Colonic mucosa (tissue), 4 donors: Measurements from ENCODE around the gene CCDC60. TPM values are rescaled to one million over a fixed set of nuclear protein-coding genes. Genes with fewer than 3 reads are reported as not detected.

Source experiments
- DNase-seq: peaks from one replicate; pipeline ENCODE4 v3.0.0-alpha.2; 2020
- H3K27ac ChIP-seq: fragments of 200-600 bp; one replicate; pipeline ENCODE4 v1.8.0; 2021
- H3K27me3 ChIP-seq: fragments of 200-600 bp; one replicate; pipeline ENCODE4 v1.8.0; 2021
- H3K36me3 ChIP-seq: fragments of 200-600 bp; one replicate; pipeline ENCODE4 v1.8.0; 2021
- H3K4me1 ChIP-seq: fragments of 200-600 bp; one replicate; pipeline ENCODE4 v1.8.0; 2021; ENCODE audit warnings: mild to moderate bottlenecking
- H3K4me3 ChIP-seq: fragments of 200-600 bp; one replicate; pipeline ENCODE4 v1.8.0; 2021
- H3K9ac ChIP-seq, 2 donors: one replicate each; pipeline ENCODE4 v1.7.0; 2013; ENCODE audit warnings: control low read depth in 2 of 2, low read depth in 2 of 2, low read length in 2 of 2
- H3K9me3 ChIP-seq: fragments of 200-600 bp; one replicate; pipeline ENCODE4 v1.8.0; 2021
- CTCF ChIP-seq: fragments of 200-600 bp; IDR thresholded peaks from one replicate; pipeline ENCODE4 v1.8.0; 2022; ENCODE audit warnings: antibody characterized with exemption, mild to moderate bottlenecking
- intact Hi-C: fragments of 100-400 bp; cut with DNase I; formaldehyde crosslinking; loops from one replicate; pipeline ENCODE4 v1.14.1; 2022
- total RNA-seq, 2 donors: library from RNA; stranded (reverse); fragmentation: NEBNext Ultra II Directional in 1 of 2; extraction: Animal tissue kit (Norgen Biotek cat#: 25700) in 1 of 2; gene quantifications; one replicate each; pipeline ENCODE4 v1.2.1, GENCODE V29; 2021
- donor health status: healthy.
- donor health status: DM: no; HTN: no; CAD: no.
- donor health status: DM: no; HTN: no; CAD: no.

The CCDC60 gene
- total RNA-seq, 2 donors from 2014 or later = 1.3 to 2.3 TPM

GRCh38 chr12:119576915-119577314, 242.4 kb downstream of the CCDC60 start:
- TF ChIP-seq CTCF = no peak

GRCh38 chr12:119578112-119578511, 243.6 kb downstream of the CCDC60 start:
- no peak overlapping the region for H3K27ac ChIP-seq
- H3K4me1 ChIP-seq = no peaks in the 10 kb centered on the region
- no peak for TF ChIP-seq CTCF
- no peak overlapping the region for H3K9ac ChIP-seq
- H3K27me3 ChIP-seq = no peaks in the 10 kb centered on the region
- DNase-seq = no peak
- intact Hi-C loops = no loop called here
- H3K9me3 ChIP-seq = no peaks in the 10 kb centered on the region
- no peaks in the 10 kb centered on the region for H3K36me3 ChIP-seq
- no peak overlapping the region for H3K4me3 ChIP-seq

More at GRCh38 chr12:119576915-119577314, 242.4 kb downstream of the CCDC60 start:
- Histone ChIP-seq H3K4me3 (no peak overlapping the region), H3K9ac (no peak overlapping the region), H3K27ac (no peak overlapping the region), H3K4me1 (no peaks in the 10 kb centered on the region), H3K36me3 (no peaks in the 10 kb centered on the region), H3K27me3 (no peaks in the 10 kb centered on the region), H3K9me3 (no peaks in the 10 kb centered on the region)
- intact Hi-C loops = no loop called here
- no peak for DNase-seq

- DNase-seq = no peak
- intact Hi-C loops = no loop called here
- H3K4me3 ChIP-seq = no peak overlapping the region
- H3K27ac ChIP-seq = no peak overlapping the region
- peaks cover 10% of the 10 kb centered on the region for H3K27me3 ChIP-seq
- no peaks in the 10 kb centered on the region for H3K36me3 ChIP-seq
- no peak overlapping the region for H3K9ac ChIP-seq
- H3K9me3 ChIP-seq = no peaks in the 10 kb centered on the region
- H3K4me1 ChIP-seq = no peaks in the 10 kb centered on the region
- no peak for TF ChIP-seq CTCF
These were observed 254.6 kb downstream of the CCDC60 start for GRCh38 chr12:119589097-119589496.

GRCh38 chr12:119589634-119590033, 255.1 kb downstream of the CCDC60 start:
- Histone ChIP-seq H3K27ac (no peak overlapping the region), H3K4me3 (no peak overlapping the region), H3K9ac (no peak overlapping the region), H3K4me1 (no peaks in the 10 kb centered on the region), H3K9me3 (no peaks in the 10 kb centered on the region), H3K36me3 (no peaks in the 10 kb centered on the region), H3K27me3 (peaks cover 14% of the 10 kb centered on the region)
- no peak for TF ChIP-seq CTCF
- intact Hi-C loops = no loop called here
- DNase-seq = no peak

Other genes starting within 250 kb of the CCDC60 start
- 10 to 100 TPM in 1 of 2 donors, 1 to 10 TPM in 1; 1.4 to 30.8 TPM for gene HSPB8, start 155.8 kb upstream of the CCDC60 start, total RNA-seq